MM.1S (cell line): Measurements from ENCODE around the gene PCDHB16.
"Not testable (repeated sequence)": the region's sequence is repeated elsewhere in the genome, so short reads cannot be mapped to it uniquely, and the experiment has no call there.

Experiments used
- DNase-seq: peaks from one replicate; pipeline ENCODE4 v3.0.0-alpha.2; 2015
- H2AFZ ChIP-seq: fragments of 300-600 bp; sonication (generic); 2 replicates; pipeline ENCODE4 v1.6.0; 2016; ENCODE audit warnings: antibody characterized with exemption, low read length
- H3F3A ChIP-seq: fragments of 300-600 bp; sonication (generic); 2 replicates; pipeline ENCODE4 v1.6.1; 2016; ENCODE audit warnings: mild to moderate bottlenecking, antibody characterized with exemption, low read length, moderate library complexity, mixed read lengths; ENCODE audit not compliant: insufficient read depth
- H3K27ac ChIP-seq: fragments of 300-600 bp; sonication (generic); 2 replicates; pipeline ENCODE4 v1.5.1; 2016; ENCODE audit warnings: mild to moderate bottlenecking, low read length
- H3K27me3 ChIP-seq: fragments of 300-600 bp; sonication (generic); replicated peaks from 2 replicates; pipeline ENCODE4 v1.6.0; 2016; ENCODE audit warnings: low read length; ENCODE audit not compliant: insufficient read depth
- H3K36me3 ChIP-seq: fragments of 300-600 bp; sonication (generic); replicated peaks from 2 replicates; pipeline ENCODE4 v1.6.1; 2016; ENCODE audit warnings: mild to moderate bottlenecking, low read length, mixed read lengths; ENCODE audit not compliant: insufficient read depth
- H3K4me1 ChIP-seq: fragments of 300-600 bp; sonication (generic); 2 replicates; pipeline ENCODE4 v1.6.1; 2016; ENCODE audit warnings: low read length, mixed read lengths
- H3K4me2 ChIP-seq: fragments of 300-600 bp; sonication (generic); 2 replicates; pipeline ENCODE4 v1.6.0; 2016; ENCODE audit warnings: low read depth, low read length
- H3K4me3 ChIP-seq: fragments of 300-600 bp; sonication (generic); 2 replicates; pipeline ENCODE4 v1.5.1; 2016; ENCODE audit warnings: low read length, mixed read lengths
- H3K79me2 ChIP-seq: fragments of 300-600 bp; sonication (generic); 2 replicates; pipeline ENCODE4 v1.6.1; 2016; ENCODE audit warnings: mixed run types, low read length, mixed read lengths
- H3K9ac ChIP-seq: fragments of 300-600 bp; sonication (generic); 2 replicates; pipeline ENCODE4 v1.6.1; 2016; ENCODE audit warnings: low read length, mixed read lengths
- H3K9me2 ChIP-seq: fragments of 300-600 bp; sonication (generic); replicated peaks from 2 replicates; pipeline ENCODE4 v1.6.1; 2016; ENCODE audit warnings: mild to moderate bottlenecking, low read length, mixed read lengths; ENCODE audit not compliant: insufficient read depth
- H3K9me3 ChIP-seq: fragments of 300-600 bp; sonication (generic); replicated peaks from 2 replicates; pipeline ENCODE4 v1.6.1; 2016; ENCODE audit warnings: mild to moderate bottlenecking, low read length, mixed read lengths; ENCODE audit not compliant: insufficient read depth
- H4K20me1 ChIP-seq: fragments of 300-600 bp; sonication (generic); 2 replicates; pipeline ENCODE4 v1.6.1; 2016; ENCODE audit warnings: mild to moderate bottlenecking, low read length, moderate library complexity, mixed read lengths; ENCODE audit not compliant: insufficient read depth
- CTCF ChIP-seq: fragments of 300-600 bp; sonication (generic); IDR thresholded peaks from 2 replicates; pipeline ENCODE4 v1.5.1; 2016; ENCODE audit warnings: antibody characterized with exemption, low read length, mixed read lengths
- EZH2 ChIP-seq: fragments of 300-600 bp; sonication (generic); optimal IDR thresholded peaks from 2 replicates; pipeline ENCODE3; 2017; ENCODE audit warnings: low read depth, mild to moderate bottlenecking, antibody characterized with exemption, low read length, mixed read lengths
- EZH2phosphoT487 ChIP-seq: fragments of 300-600 bp; sonication (generic); IDR thresholded peaks from 2 replicates; pipeline ENCODE4 v1.6.1; 2018; ENCODE audit warnings: antibody characterized with exemption, low read length

The PCDHB16 gene

GRCh38 chr5:141186897-141187512, 4.8 kb downstream of the PCDHB16 start, which contains the start of gene PCDHB9:
PCDHB9 (plus strand) TSS chr5:141187161; CDS start chr5:141187319, 158 bp downstream.
- TF ChIP-seq EZH2, result no peak
- no peak for TF ChIP-seq EZH2phosphoT487
- peak; percentile 79 for TF ChIP-seq CTCF
- Histone ChIP-seq H3K36me3 (no peaks in the 10 kb centered on the region), H4K20me1 (no peaks in the 10 kb centered on the region), H3K9ac (no peak within 1 kb of the TSS; the same call in 1 of the 2 replicates), H3K27ac (no peak within 1 kb of the TSS), H3K9me2 (no peaks in the 10 kb centered on the region), H3K79me2 (no peaks in the 10 kb centered on the region), H2AFZ (peak within 1 kb of the TSS; percentile 11; the same call in 1 of the 2 replicates), H3K4me3 (peak within 1 kb of the TSS; percentile 34; the same call in 1 of the 2 replicates), H3F3A (no peaks in the 10 kb centered on the region), H3K9me3 (no peaks in the 10 kb centered on the region), H3K4me1 (no peaks in the 10 kb centered on the region), H3K4me2 (peak within 1 kb of the TSS; percentile 20; the same call in 1 of the 2 replicates), H3K27me3 (no peaks in the 10 kb centered on the region)
- peak; percentile 69 for DNase-seq

DNA sequence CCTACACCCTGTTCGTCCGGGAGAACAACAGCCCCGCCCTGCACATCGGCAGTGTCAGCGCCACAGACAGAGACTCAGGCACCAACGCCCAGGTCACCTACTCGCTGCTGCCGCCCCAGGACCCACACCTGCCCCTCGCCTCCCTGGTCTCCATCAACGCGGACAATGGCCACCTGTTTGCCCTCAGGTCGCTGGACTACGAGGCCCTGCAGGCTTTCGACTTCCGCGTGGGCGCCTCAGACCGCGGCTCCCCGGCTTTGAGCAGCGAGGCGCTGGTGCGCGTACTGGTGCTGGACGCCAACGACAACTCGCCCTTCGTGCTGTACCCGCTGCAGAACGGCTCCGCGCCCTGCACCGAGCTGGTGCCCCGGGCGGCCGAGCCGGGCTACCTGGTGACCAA, 6.5 kb downstream of the PCDHB16 start:
- H3K4me1 ChIP-seq, H2AFZ ChIP-seq, H4K20me1 ChIP-seq, H3F3A ChIP-seq, H3K27ac ChIP-seq, H3K79me2 ChIP-seq, H3K9me2 ChIP-seq, DNase-seq, H3K27me3 ChIP-seq, H3K9ac ChIP-seq, H3K36me3 ChIP-seq, H3K4me3 ChIP-seq, H3K4me2 ChIP-seq, H3K9me3 ChIP-seq: not testable (repeated sequence)

DNA sequence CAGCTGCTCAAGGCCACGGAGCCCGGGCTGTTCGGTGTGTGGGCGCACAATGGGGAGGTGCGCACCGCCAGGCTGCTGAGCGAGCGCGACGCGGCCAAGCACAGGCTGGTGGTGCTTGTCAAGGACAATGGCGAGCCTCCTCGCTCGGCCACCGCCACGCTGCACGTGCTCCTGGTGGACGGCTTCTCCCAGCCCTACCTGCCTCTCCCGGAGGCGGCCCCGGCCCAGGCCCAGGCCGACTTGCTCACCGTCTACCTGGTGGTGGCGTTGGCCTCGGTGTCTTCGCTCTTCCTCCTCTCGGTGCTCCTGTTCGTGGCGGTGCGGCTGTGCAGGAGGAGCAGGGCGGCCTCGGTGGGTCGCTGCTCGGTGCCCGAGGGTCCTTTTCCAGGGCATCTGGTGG, 6.9 kb downstream of the PCDHB16 start:
- H3K4me3 ChIP-seq, H3K9me3 ChIP-seq, H2AFZ ChIP-seq, H4K20me1 ChIP-seq, H3F3A ChIP-seq, DNase-seq, H3K9ac ChIP-seq, H3K79me2 ChIP-seq, H3K4me2 ChIP-seq, H3K27me3 ChIP-seq, H3K4me1 ChIP-seq, H3K9me2 ChIP-seq, H3K36me3 ChIP-seq, H3K27ac ChIP-seq: not testable (repeated sequence)

DNA sequence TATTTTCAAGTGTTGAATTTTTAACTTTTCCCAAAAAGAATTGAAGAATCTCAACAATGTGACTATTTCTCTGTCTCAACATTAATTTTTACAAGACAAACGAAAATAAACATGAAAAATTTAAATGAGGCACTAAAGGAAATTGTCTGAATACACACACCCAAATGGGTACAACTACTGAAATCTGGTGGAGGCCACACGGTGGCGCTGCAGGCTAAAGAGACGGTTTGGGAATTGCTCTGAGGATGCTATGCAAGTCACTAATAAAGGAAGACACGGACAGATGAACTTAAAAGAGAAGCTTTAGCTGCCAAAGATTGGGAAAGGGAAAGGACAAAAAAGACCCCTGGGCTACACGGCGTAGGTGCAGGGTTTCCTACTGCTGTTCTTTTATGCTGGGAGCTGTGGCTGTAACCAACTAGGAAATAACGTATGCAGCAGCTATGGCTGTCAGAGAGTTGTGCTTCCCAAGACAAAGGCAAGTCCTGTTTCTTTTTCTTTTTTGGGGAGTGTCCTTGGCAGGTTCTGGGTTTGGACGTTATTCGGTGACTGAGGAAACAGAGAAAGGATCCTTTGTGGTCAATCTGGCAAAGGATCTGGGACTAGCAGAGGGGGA, 10.0 kb downstream of the PCDHB16 start, which contains the start of gene PCDHB10:
PCDHB10 (plus strand) TSS at position 244 of the 616 bp plus-strand sequence; CDS start at position 444, 200 bp downstream.
- H3K36me3 ChIP-seq, result no peaks in the 10 kb centered on the region
- H3F3A ChIP-seq, result no peaks in the 10 kb centered on the region
- TF ChIP-seq EZH2 (no peak), EZH2phosphoT487 (no peak), CTCF (peak; percentile 88)
- H3K4me2 ChIP-seq, result no peak within 1 kb of the TSS
- H3K79me2 ChIP-seq, result no peaks in the 10 kb centered on the region
- H3K9me2 ChIP-seq, result no peaks in the 10 kb centered on the region
- no peaks in the 10 kb centered on the region for H3K9me3 ChIP-seq
- no peak within 1 kb of the TSS for H3K9ac ChIP-seq
- no peak within 1 kb of the TSS for H3K4me3 ChIP-seq
- H3K4me1 ChIP-seq, result no peaks in the 10 kb centered on the region
- DNase-seq, result peak; percentile 59
- no peaks in the 10 kb centered on the region for H3K27me3 ChIP-seq
- no peaks in the 10 kb centered on the region for H4K20me1 ChIP-seq
- no peak within 1 kb of the TSS for H3K27ac ChIP-seq
- no peak within 1 kb of the TSS for H2AFZ ChIP-seq

GRCh38 chr5:141194332-141194731, 12.1 kb downstream of the PCDHB16 start:
- H3K79me2 ChIP-seq, H3F3A ChIP-seq, H3K9ac ChIP-seq, H2AFZ ChIP-seq, H3K36me3 ChIP-seq, H3K4me3 ChIP-seq, H3K9me2 ChIP-seq, H4K20me1 ChIP-seq, H3K4me2 ChIP-seq, H3K4me1 ChIP-seq, H3K9me3 ChIP-seq, H3K27me3 ChIP-seq, DNase-seq, H3K27ac ChIP-seq: not testable (repeated sequence)
